ENCODE measurements around the gene PPP2CA.
"Not testable (repeated sequence)": the region's sequence is repeated elsewhere in the genome, so short reads cannot be mapped to it uniquely, and the experiment has no call there.

Gene PPP2CA

DNA sequence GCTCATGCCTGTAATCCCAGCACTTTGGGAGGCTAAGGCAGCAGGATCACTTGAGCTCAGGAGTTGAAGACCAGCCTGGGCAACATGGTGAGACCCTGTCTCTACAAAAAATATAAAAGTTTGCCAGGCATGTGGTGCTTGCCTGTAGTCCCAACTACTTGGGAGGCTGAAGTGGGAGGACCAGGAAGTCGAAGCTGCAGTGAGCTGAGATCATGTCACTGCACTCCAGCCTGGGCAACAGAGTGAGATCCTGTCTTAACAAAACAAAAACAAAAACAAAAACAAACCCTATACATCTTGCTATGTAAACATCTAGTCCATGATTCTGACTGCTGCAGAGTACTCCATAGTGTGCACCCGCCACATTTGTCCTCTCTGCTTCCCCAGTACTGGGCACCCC lies 19.8 kb upstream of the PPP2CA start:
- DNase-seq, result no peak

DNA sequence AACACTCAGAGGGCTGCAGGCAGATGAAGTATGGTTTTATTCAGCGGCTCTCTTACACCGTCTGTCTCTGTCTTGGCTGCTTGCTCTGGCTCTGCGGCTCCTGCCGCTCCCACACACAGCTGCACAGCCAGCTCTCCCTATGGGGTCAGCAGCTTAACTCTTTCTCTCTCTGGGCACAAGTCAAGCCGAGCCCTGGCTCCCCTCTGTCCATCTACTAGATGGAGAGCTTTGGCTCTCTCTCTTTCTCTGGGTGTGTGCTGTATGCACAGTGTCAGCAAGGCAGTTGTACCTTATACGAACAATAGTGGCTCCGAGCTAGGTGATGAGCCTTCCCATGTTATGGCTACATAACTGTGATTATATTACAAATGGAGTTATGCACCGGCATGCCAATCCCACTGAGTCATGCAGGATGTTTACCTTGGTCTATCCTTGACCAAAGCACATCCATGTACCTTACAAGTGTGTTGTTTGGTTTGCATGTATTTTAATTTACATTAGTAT lies 19.3 kb upstream of the PPP2CA start:
- peak in 14 of 51 donors; percentile 3 to 47 (median 20) for DNase-seq

DNA sequence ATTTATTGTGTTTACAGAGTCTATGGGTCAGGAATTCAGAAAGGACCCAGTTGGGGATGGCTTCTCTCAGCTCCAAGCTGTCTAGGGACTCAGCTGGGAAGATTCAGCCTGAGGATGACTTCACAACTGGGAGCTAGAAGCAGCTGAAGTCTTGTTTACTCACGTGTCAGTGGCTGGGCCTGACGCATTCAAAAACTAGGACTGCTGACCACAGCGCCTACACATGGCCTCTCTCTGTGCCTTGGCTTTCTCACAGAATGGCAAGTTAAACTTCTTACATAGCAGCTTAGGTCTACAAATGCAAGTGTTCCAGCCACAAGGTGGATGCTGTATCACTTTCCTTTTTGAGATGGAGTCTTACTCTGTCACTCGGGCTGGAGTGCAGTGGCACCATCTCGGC lies 16.3 kb upstream of the PPP2CA start:
- peak in 14 of 51 donors; percentile 4 to 53 (median 34) for DNase-seq

DNA sequence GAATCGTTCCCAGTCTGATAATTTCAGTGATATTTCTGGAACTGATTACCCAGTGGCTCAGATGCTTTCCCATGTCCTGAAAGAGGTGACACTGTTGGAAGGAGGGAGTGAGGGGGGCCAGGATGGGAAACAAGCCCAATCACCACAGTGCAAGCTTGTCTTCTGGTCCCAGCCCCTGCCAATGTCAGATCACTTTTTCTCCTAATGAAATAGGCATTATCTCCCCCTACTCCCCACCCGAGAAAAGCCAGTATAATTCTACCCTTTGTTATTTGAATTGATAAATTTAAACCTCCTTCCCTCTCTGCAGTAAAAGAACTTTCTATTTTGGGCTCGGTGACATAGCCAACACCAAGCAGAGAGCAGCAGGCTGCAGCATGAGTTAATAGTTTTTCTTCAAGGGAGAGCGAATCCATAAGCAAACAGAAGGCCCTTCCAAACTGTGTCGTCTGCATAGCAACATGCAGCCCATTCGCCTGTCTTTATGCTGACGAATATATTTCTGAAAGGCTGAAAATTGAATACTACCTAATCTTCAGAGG lies 14.6 kb upstream of the PPP2CA start:
- DNase-seq, result peak in 22 of 51 donors; percentile 5 to 88 (median 33)

DNA sequence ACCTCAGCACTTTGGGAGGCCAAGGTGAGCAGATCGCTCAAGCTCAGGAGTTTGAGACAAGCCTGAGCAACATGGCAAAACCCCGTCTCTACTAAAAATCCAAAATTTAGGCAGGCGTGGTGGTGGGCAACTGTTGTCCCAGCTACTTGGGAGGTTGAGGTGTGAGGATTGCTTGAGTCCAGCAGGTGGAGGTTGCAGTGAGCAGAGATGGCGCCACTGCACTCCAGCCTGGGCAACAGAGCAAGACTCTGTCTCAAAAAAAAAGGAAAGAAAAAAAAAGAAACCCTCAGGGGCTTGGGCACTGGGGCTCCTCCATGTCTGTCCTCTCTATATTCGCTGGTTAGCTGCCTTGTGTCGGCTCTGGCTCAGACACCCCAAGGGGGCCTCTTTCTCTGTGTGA lies 10.9 kb upstream of the PPP2CA start:
- no peak for DNase-seq

DNA sequence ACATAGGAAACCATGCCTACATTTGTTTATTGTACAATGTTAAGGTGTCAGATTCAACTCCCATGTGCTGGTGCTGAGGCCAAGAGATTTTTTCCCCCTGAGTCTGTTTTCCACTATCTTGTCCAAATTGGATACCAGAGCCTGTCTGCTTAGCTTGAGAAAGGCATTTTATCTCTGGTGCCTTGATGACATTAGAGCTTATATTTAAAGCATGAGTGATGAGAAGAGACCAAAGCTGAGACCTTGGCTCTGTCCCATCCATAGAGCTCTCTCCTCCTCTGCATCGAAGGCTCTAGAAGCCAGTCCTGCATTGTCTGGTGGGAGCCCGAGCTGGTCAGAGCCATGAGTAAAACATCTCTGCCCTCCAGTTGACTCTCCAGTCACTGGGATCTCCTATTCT lies 10.4 kb upstream of the PPP2CA start:
- no peak for DNase-seq

DNA sequence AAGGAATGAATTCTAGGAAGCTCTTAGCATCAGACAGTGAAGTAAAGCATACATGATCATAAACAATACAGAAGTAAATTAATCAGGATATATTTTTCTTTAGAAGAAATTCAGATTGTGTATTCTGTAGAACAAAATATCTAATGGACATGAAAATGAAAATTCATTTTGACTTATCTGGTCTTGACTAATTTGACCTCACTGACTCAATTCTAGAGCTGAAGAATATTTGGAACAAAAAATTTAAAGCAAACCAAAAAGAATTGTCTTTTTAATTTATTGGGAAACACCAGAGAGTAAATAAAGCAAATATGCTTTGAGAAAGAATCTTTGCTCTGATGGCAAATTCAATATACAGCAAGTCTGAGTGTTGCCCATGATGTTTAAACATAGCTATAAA lies 2.8 kb upstream of the PPP2CA start:
- DNase-seq, result no peak

DNA sequence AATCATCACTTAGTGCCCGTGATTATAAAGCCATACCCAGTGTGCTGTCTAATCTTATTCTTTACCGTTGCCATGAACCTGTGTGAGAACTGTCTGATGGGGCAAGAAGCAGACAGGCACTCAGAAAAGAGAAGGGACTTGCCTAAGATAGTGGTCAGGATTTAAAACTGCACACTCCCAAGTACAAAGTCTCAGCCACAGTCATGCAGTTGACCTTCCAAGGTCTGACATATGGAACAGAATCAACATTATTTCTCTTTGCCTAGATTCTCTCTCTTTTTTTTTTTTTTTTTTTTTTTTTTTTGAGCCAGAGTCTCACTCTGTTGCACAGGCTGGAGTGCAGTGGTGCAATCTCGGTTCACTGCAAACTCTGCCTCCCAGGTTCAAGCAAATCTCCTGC lies 1.9 kb upstream of the PPP2CA start:
- no peak for DNase-seq

DNA sequence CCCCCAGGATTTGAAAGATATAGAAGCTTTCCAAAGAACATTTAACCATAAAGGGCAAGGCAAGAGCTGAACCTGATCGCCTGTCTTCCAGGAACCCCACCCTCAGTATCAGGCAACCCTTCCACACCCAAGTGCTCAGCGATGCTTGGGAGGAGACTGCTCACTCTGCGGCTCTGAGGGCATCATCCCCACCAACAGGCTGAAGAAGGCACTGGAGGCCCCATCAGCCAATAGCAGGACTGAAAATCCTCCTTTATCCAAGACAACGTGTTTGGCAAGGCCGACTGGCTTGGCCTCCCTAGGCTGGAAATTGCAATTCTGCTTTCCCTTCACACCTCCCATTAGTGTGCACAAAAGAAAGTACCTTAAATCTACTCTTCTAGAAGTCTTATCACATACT lies 1.4 kb upstream of the PPP2CA start:
- DNase-seq, result peak in 28 of 51 donors; percentile 6 to 53 (median 28)

DNA sequence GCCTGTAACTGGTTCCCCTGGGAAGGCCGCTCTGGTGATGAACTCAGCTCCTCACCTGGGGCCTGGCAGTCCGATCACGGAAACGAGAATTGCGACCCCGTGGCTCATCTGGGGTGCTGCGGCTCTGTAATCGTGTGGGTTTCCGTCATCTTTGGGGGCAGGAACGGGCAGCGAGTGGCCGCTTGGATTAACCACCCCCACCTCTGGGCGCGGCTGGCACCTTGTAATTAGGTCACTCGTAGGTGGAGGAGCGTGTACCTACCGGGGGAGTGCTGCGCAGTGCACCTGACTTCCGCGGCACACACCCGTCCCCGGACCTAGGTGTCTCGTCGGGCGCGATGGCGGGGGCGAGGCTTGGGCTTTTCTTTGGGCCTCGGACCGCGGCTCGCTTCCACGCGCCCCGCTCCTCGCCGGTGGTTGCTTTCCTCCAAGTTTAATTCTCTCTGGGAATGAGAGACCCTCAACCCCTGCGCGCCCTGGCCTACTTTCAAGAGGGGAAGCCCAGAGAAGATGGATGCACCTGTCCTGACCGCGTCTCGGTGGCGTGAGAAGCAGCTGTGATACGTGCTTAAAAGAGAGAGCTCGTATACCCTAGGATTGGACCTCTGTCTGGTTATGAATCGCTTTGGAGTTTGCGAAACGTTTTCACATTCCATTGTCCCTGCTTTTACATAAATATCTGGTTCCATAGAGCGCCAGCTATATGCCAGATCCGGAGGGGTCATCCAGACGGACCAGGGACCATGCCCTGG lies 744 bp upstream of the PPP2CA start:
- DNase-seq, result peak in 4 of 51 donors; percentile 28 to 74 (median 52)

DNA sequence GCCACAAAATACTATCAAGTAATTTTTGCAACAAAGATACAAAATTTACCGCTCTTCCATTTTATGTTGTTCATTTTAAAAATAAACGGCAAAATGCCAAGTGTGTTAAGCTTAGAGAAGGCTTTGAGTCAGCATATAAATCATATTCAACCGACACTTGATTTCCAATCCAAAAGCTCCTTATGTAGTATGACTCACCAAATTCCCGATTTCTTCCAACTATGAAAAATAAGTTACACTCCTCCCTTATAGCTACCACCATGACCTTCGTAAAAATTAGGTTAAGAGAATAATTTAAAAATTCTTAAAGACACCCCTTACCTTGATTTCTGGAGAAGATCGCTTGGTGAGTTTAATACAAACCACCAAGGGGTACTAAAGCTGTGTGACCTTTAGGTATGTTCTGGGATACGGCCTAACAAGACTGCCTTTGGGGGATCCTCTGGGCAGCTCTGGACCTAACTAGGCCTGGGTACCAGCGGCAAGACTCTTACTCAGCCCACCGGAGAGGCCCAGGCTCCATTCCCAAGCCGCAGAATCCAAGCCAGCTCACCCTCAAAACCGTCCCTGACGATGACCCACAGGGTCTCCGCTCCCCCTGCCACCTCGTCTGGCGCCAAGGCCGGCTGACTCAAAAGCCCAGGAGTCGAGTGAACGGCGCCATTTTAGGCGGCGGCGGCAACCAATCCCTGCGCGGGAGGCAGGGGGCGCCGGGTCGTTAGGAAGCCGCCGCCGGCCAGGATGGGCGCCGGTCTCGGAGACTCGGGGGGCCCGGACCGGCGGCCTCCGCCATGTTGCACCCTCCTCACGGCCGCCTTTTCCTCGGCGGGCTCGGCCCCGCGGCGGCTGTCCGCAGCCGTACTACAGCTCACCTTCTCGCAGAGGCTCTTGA lies 739 bp downstream of the PPP2CA start:
- DNase-seq, result peak in 37 of 51 donors; percentile 25 to 80 (median 53)

DNA sequence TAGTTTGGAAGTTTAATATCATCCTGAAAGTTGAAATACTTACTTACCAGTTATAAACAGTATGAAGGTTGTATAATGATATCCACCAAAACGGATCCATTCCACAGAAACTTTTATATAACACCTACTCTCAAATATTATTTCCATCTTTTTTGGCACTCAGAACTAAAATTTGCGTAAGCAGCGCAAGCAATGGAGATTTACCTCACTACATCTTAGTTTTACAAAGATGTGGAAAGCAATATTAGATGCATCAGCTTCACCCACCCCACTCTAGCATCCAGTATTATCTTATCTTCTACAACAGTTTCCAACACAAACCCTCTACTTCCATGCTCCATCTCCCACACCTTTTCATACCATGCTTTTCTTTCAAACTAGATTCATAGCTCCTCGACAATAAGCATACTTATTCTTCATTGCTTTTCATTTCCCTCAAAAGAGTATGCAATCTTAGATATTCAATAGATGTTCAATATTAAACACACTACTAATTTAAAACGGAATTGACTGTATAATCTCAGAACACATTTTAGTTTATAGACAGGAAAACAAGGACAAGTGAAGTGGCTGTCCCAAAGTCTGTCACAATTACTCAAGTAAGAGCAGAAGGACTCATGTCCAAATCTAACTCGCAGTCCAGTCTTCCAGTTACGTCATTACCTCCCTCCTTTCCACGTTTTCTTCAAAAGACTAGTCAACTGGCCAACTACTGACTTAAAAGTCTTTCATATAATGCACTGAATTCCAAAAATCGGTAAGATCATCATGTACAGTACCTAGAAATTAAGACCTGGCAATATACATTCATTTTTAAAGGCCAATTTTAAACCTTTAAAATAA lies 2.2 kb downstream of the PPP2CA start:
- DNase-seq, result no peak

DNA sequence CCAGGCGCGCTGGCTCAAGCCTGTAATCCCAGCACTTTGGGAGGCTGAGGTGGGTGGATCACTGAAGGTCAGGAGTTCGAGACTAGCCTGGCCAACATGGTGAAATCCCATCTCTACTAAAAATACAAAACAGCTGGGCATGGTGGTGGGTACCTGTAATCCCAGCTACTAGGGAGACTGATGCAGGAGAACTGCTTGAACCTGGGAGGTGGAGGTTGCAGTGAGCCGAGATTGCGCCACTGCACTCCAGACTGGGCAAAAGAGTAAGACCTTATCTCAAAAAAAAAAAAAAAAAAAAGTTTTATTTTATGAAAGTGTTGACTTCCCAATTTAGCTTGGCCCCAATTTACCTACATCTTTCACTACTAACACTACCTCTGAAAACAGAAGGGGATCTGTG lies 4.2 kb downstream of the PPP2CA start:
- DNase-seq, result not testable (repeated sequence)

DNA sequence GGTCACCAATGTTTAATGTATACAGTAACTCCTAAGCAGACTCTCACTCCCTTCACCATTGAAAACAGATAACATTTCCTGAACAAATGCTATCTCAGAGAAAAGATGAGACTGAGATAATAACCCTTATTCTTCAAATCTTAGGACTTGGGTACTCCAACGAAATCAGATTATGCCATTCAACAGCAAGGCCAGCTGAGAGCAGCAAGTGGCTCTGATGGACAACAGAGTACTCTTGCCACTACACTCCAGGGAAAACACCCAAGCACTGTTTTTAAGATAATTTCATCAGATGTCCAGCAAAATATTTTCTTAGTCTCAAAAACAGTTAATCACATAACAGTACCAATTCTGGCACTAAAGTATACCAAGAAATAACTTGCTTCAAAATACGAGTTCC lies 10.1 kb downstream of the PPP2CA start:
- no peak for DNase-seq

DNA sequence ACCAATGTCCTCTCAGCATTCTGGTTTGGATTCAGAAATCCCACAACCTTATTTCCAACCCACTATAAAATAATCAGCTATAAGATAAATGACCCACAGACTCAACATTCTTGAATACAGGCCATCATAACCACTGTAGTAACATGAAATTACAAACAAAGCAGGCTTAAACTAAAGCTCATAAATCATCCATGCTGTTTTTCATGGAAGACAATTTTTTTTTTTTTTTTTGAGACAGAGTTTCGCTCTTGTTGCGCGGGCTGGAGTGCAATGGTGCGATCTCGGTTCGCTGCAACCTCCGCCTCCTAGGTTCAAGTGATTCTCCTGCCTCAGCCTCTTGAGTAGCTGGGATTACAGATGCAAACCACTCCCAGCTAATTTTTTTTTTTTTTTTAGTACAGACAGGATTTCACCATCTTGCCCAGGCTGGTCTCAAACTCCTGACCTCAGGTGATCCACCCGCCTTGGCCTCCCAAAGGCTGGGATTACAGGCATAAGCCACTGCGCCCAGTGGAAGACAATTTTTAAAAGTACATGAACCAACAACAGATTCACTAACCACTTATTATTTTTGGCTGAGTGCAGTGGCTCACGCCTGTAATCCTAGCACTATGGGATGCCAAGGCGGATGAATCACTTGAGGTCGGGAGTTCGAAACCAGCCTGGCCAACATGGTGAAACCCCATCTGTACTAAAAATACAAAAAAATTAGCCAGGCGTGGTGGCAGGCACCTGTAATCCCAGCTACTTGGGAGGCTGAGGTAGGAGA lies 14.4 kb downstream of the PPP2CA start:
- not testable (repeated sequence) for DNase-seq

DNA sequence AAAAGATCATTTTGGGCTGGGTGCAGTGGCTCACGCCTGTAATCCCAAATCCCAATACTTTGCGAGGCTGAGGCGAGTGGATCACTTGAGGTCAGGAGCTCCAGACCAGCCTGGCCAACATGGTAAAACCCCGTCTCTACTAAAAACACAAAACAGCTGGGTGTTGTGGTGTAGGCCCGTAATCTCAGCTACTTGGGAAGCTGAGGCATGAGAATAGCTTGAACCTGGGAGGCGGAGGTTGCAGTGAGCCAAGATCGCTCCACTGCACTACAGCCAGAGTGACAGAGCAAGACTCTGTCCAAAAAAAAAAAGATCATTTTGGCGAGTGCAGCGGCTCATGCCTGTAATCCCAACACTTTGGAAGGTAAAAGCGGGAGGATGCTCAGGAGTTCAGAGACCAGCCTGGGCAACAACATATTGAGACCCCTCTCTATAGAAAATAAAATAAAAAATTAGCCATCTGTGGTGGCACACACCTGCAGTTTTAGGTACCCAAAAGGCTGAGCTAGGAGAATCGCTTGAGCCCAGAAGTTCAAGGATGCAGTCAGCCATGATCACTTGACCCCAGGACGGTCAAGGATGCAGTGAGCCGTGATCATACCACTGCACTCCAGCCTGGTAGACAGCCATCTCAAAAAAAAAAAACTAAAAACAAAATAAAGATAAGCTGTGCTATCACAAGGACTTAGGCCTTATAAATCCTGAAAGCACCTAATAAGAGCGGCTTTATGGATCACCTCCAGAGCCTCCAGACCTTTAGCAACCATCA lies 16.2 kb downstream of the PPP2CA start:
- no peak for DNase-seq

DNA sequence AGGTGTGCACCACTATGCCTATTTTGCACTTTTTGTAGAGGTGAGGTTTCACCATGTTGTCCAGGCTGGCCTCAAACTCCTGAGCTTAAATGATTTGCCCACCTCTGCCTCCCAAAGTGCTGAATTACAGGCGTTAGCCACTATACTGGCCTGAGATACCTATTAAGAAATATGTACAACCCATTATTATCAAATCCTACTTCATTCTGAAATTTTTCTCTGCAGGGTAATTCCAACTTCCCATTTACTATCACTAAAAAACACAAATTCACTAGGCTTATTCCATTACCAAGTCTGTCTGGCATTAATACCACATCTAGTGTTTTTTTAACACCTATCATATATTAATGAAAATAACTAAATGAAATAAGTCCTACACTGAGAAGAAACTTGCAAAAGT lies 18.2 kb downstream of the PPP2CA start:
- no peak for DNase-seq

DNA sequence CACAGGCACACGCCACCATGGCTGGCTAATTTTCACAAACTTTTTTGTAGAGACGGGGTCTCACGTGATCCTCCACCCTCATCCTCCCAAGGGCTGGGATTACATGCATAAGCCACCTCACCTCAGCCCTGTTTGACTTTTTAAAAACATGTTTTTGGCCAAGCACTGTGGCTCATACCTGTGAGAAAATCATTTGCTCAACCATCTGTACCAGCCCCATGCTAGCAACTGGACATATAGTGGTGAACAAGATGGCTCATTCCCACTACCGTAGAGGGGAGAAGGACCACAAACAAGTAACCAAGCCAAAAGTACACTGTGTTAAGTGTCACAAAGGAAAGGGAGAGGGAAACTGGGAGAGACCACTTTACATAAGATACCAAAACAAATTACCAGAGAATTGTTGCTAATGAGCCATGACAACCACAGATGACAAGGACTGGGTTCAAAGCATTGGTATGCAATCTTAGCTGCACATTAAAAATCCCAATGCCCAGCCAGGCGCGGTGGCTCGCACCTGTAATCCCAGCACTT lies 19.2 kb downstream of the PPP2CA start:
- no peak for DNase-seq

DNA sequence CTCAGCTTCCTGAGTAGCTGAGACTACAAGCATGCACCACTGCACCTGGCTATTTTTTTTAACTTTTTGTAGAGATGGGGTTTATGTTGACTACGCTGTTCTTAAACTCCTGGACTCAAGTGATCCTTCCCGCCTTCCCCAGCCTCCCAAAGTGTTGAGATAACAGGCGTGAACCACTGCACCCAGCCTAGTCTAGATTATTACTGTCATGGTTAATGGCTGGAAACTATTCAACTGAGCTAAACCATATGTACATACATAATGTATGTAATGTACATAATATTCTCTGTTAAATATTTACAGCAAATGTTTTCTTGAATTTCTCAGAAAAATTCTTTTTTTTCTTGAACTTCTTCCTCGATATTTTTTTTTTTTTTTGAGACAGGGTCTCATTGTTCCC lies 21.3 kb downstream of the PPP2CA start:
- DNase-seq, result no peak
